Measurements from ENCODE around the gene ANXA4.
A peak's percentile ranks its signal among the peaks of the same experiment; 100 is the strongest.
"Not testable (repeated sequence)": the region's sequence is repeated elsewhere in the genome, so short reads cannot be mapped to it uniquely, and the experiment has no call there.

ANXA4 gene

DNA sequence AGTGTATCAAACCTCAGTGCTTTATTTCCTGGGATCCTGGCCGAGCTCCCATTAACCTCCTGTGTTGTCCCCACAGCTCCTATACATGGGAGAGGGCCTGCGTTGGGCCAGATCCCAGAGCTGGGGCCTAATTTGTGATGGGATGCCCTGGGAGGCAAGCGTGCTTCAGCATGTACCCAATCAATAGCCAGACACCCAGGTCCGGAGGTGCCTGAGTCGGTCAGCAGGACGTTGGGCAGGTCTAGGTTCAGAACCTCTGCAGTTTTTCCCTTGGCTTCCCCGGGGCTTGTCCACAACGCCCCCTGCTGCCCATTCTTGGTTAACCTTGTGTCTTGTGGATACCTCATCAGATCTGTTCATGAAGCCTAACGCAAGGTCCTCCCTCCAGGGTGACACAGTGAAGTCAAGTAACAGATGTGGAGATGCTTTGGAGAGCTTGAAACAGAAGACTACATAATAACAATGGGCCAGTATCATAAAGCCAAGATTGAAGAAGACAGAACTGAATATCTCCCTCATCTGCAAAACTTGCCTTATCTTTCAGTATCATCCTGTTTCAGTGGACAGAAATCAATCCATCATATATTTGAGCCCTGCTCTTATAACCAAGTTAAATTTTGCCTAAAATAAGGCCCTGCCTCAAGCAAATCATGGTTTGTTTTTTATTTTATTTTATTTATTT, 27.3 kb upstream of the ANXA4 start:
- H3K27me3 Mint-ChIP-seq (ENCODE audit: low read depth); H3K27ac Mint-ChIP-seq; H3K4me3 Mint-ChIP-seq; H3K36me3 Mint-ChIP-seq (ENCODE audit: low read depth); H3K9me3 Mint-ChIP-seq: not testable (repeated sequence)
- H3K4me1 Mint-ChIP-seq (ENCODE audit: low read depth), result peaks cover 19% of the 10 kb centered on the region

DNA sequence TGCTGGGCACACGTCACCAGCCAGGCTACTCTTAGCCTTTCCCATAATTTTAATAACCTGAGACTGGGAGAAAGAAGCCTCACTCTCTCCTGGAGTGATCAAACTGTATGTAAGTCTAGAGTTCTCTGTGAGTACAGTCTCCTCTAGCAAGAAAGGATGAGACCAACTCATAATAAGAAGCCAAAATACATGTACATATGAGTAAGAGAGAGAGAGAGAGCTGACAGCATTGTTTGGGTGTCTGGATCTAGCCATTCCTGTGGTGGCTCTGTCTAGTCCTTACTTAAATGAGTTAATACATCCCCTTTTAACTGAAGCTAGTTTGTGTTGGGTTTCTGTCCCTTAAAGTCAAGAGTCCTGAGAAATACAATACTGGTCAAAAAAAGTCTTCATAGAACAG, 26.0 kb upstream of the ANXA4 start:
- no peaks in the 10 kb centered on the region for H3K9me3 Mint-ChIP-seq
- no peaks in the 10 kb centered on the region for H3K27me3 Mint-ChIP-seq (ENCODE audit: low read depth)
- no peaks in the 10 kb centered on the region for H3K36me3 Mint-ChIP-seq (ENCODE audit: low read depth)
- peaks cover 19% of the 10 kb centered on the region for H3K4me1 Mint-ChIP-seq (ENCODE audit: low read depth)
- no peak overlapping the region for H3K4me3 Mint-ChIP-seq
- H3K27ac Mint-ChIP-seq, result no peak overlapping the region

DNA sequence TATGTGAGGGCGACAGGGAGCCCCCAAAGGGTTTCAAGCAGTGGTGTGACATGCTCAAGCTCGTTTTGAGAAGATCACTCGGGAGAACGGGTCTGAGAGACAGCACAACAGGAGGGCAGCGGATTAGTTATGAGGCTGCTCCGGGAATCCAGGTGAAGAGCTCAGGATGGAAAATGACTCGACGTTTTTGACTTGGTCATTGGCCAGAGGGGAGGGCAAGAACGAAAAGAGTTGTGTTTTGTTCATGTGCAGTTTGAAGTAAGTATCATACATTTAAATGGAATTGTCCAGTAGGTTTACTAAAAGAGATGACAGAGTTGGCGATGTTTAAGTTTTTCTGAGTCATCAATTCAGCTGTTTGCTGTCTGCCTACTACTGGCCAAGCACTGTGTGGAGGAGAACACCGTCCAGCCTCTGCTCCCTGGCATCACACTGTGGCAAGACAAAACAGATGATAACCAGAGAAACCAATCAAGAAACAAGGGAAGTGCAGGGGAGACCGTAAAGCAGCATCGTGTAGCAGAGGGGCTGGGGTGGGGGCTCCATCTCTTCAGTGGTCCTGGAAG, 25.3 kb upstream of the ANXA4 start:
- Mint-ChIP-seq H3K27me3 (ENCODE audit: low read depth) (no peaks in the 10 kb centered on the region), H3K27ac (no peak overlapping the region), H3K36me3 (ENCODE audit: low read depth) (no peaks in the 10 kb centered on the region), H3K4me3 (no peak overlapping the region), H3K4me1 (ENCODE audit: low read depth) (peaks cover 15% of the 10 kb centered on the region), H3K9me3 (no peaks in the 10 kb centered on the region)

DNA sequence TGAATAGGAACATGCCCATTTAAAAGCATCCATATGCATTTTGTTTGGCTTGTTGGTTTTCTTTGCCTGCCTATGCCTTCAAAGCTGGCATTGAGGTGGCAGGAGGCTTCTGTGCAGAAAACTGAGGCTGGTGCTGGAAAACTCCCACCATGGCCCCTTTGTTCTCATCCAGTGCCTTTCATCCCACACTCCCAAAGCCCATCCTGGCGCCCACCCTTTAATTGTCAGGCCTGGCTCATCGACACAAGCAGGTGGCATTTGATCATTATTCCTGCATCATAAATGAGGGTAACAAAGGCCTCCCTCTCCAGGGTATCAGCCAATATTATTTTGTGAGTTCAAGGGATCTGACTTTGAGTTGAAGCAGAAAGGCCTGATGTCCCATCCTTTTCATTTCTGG, 24.7 kb upstream of the ANXA4 start:
- Mint-ChIP-seq H3K9me3 (no peaks in the 10 kb centered on the region), H3K27ac (no peak overlapping the region)

DNA sequence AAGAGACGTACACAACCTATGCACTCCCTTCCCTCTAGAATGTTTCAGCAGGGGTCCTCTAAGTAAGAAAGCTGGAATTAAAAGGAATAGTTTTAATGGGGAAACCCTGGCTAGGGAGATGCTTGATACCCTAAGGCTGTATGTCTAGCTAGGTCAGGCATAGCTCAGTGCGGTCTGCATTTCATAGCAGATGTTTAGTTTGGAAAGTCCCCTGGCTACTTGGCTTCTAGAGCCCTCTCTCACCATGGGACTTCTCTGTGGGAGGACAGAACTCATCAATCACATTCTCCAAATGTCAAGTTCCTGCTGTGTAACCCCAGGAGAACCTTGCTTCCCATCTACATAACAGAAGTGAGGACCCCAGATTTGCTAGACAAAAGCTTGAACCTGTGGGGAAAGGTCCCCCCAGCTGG, 24.1 kb upstream of the ANXA4 start:
- H3K4me3 Mint-ChIP-seq, result no peak overlapping the region
- no peaks in the 10 kb centered on the region for H3K27me3 Mint-ChIP-seq (ENCODE audit: low read depth)
- H3K27ac Mint-ChIP-seq, result peak overlapping the region; percentile 11
- no peaks in the 10 kb centered on the region for H3K36me3 Mint-ChIP-seq (ENCODE audit: low read depth)
- peaks cover 14% of the 10 kb centered on the region for H3K4me1 Mint-ChIP-seq (ENCODE audit: low read depth)
- H3K9me3 Mint-ChIP-seq, result no peaks in the 10 kb centered on the region

More for the DNA sequence above, 24.7 kb upstream of the ANXA4 start:
- Mint-ChIP-seq H3K4me1 (ENCODE audit: low read depth) (peaks cover 14% of the 10 kb centered on the region), H3K36me3 (ENCODE audit: low read depth) (no peaks in the 10 kb centered on the region), H3K27me3 (ENCODE audit: low read depth) (no peaks in the 10 kb centered on the region), H3K4me3 (no peak overlapping the region)

DNA sequence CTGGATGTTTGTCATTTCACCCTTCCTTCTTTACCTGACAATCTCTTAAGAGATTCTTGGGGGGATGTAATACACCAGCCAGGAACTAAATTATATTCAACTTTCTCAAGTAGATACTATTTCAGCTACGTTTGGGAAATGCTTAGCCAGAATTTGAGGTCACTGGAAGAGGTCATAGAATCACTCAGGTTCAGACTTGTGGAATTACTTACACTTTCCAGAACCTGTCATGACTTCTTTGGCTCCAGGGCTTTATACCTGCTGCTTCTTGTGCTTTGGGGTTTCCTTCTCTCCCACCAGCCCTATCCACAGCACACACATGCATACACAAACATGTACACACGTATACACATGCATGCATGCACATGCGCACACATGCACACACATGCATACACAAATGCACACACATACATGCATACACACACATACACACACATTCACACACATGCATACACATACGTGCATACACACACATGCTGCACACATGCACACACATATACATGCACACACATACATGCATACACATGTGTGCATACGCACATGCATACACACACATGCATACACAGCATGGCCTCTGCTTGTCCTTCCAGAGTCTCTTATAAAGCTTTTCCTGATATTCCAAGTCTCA, 23.5 kb upstream of the ANXA4 start:
- H3K36me3 Mint-ChIP-seq (ENCODE audit: low read depth), result no peaks in the 10 kb centered on the region
- no peaks in the 10 kb centered on the region for H3K27me3 Mint-ChIP-seq (ENCODE audit: low read depth)
- no peaks in the 10 kb centered on the region for H3K9me3 Mint-ChIP-seq
- H3K4me3 Mint-ChIP-seq, result no peak overlapping the region
- peaks cover 14% of the 10 kb centered on the region for H3K4me1 Mint-ChIP-seq (ENCODE audit: low read depth)
- H3K27ac Mint-ChIP-seq, result no peak overlapping the region

DNA sequence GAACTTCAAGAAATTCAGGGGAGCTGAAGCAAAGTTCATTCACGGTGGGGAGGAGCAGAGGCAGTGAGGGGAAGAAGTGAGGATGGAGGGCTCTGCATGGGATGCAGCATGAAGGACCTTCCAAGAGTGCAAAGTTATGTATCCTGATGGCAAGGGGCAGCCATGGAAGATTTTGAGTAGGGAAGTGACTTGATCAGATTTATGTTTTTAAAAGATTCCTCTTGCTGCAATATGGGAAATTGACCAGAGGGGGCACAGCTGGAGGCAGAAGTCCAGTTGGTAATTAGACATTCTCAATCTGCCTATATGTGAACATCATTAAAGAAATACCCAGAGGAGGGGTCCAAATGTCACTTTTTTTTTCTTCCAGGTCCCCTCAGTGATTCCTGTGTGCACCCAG, 21.5 kb upstream of the ANXA4 start:
- Mint-ChIP-seq H3K27me3 (ENCODE audit: low read depth) (no peaks in the 10 kb centered on the region), H3K36me3 (ENCODE audit: low read depth) (no peaks in the 10 kb centered on the region), H3K9me3 (no peaks in the 10 kb centered on the region), H3K4me1 (ENCODE audit: low read depth) (peaks cover 13% of the 10 kb centered on the region), H3K27ac (no peak overlapping the region), H3K4me3 (no peak overlapping the region)

DNA sequence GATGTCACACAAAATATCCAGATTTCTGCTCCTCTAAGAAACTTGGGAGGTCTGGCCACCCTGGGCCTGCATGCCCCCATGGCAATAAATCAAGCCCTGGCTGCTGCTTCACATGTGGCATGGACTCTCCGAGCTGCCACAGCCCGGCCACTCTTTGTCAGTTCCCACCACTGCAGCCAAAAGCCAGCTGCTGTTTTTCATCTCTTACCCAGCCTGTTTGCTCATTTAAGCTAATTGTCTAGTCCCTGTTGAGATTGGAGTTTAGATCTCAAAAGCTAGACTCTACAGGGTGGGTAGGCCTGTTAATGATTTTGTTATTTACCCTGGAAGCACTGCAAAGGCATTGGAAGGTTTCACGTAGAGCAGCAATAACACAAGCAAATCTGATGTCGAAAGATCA, 20.9 kb upstream of the ANXA4 start:
- Mint-ChIP-seq H3K36me3 (ENCODE audit: low read depth) (no peaks in the 10 kb centered on the region), H3K27ac (no peak overlapping the region), H3K9me3 (no peaks in the 10 kb centered on the region), H3K4me1 (ENCODE audit: low read depth) (peaks cover 10% of the 10 kb centered on the region), H3K27me3 (ENCODE audit: low read depth) (no peaks in the 10 kb centered on the region), H3K4me3 (no peak overlapping the region)

DNA sequence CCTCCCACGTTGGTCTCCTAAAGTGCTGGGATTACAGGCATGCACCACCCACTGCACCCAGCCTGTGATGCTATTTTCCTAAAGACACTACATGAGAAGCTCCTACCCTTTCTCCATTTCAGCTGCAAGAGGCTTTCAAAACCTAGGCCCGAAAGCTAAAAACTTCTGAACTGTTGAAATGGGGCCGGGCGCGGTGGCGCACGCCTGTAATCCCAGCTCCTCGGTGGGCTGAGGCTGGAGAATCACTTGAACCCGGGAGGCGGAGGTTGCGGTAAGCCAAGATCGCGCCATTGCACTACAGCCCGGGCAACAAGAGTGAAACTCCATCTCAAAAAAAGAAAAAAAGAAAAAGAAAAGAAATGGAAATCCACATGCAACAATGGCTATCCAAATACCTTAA, 18.1 kb upstream of the ANXA4 start:
- Mint-ChIP-seq H3K9me3 (no peaks in the 10 kb centered on the region), H3K36me3 (ENCODE audit: low read depth) (no peaks in the 10 kb centered on the region), H3K4me3 (no peak overlapping the region), H3K27ac (no peak overlapping the region), H3K27me3 (ENCODE audit: low read depth) (peaks cover 4% of the 10 kb centered on the region), H3K4me1 (ENCODE audit: low read depth) (peaks cover 7% of the 10 kb centered on the region)

DNA sequence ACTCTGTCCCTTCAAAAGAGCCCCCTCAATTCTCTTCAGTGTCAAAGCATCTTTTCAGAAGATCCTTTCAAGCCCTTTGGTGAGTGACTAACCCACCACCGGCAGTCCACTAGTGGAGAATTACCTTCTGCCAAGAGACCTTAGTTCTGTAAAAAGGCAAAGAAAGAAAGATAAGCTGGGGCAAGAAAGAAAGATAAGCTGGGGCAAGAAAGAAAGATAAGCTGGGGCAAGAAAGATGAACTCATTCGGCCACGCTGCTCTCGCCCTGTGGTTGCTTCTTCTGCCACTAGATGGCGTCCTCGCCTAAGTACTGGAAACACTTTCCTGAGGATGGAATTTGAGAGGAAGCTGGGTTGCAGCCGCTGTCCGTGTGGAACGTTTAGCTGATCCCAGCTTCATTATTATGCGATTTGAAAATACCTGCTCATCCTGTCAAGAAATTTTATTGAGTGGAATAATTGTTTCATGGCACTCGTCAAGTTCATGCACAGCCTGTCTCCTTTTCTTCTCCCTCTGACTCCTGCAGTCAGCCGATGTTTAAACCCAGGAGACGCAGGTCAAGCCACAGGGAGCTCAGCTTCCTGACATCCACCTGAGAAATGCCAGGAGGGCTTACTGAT, 17.3 kb upstream of the ANXA4 start:
- peak overlapping the region; percentile 45 for H3K4me3 Mint-ChIP-seq
- H3K36me3 Mint-ChIP-seq (ENCODE audit: low read depth), result no peaks in the 10 kb centered on the region
- H3K9me3 Mint-ChIP-seq, result no peaks in the 10 kb centered on the region
- peaks cover 4% of the 10 kb centered on the region for H3K27me3 Mint-ChIP-seq (ENCODE audit: low read depth)
- H3K27ac Mint-ChIP-seq, result no peak overlapping the region
- peaks cover 7% of the 10 kb centered on the region for H3K4me1 Mint-ChIP-seq (ENCODE audit: low read depth)

DNA sequence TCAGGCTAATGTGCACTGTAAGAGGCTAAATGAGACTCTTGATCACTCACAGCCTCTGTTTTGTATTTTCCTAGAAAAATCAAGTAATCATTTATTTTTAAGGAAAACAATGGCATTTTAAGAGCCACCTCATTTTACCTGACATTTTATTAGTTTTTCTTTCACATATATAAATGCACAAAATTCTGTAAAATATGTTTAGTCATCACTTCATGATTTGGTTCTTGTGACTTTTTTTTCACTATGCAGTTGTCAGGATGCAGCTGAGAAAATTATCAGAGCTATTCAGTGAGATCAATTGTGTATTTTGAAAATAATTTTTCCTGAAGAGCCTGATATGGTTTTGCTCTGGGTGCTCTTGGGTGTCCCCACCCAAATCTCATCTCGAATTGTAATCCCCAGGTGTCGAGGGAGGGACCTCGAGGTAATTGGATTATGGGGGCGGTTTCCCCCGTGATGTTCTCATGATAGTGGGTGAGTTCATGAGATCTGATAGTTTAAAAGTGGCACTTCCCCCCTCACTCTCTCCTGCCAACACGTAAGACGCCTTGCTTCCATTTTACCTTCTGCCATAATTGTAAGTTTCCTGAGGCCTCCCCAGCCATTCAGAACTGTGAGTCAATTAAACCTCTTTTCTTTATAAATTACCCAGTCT, 16.1 kb upstream of the ANXA4 start:
- H3K27me3 Mint-ChIP-seq (ENCODE audit: low read depth), result peaks cover 4% of the 10 kb centered on the region
- no peak overlapping the region for H3K27ac Mint-ChIP-seq

DNA sequence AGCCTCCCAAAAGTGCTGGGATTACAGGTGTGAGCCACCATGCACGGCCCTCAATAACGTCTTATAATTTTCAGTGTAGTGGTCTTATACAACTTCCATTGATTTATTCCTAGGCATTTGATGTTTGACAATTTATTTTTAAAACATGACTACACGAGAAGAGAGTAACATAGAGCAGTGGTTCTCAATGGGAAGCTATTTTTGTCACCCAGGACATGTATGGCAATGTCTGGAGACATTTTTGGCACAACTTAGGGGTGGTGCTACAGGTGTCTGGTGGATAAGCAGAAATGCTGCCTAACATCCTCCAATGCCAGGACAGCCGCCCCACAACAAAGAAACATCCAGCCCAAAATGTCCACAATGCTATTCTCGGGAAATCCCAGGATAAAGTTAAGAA, 12.7 kb upstream of the ANXA4 start:
- no peak overlapping the region for H3K4me3 Mint-ChIP-seq
- H3K27me3 Mint-ChIP-seq (ENCODE audit: low read depth), result peaks cover 4% of the 10 kb centered on the region
- H3K4me1 Mint-ChIP-seq (ENCODE audit: low read depth), result peaks cover 8% of the 10 kb centered on the region
- H3K36me3 Mint-ChIP-seq (ENCODE audit: low read depth), result no peaks in the 10 kb centered on the region
- H3K9me3 Mint-ChIP-seq, result no peaks in the 10 kb centered on the region
- H3K27ac Mint-ChIP-seq, result no peak overlapping the region

More for the DNA sequence above, 16.1 kb upstream of the ANXA4 start:
- Mint-ChIP-seq H3K4me3 (no peak overlapping the region), H3K36me3 (ENCODE audit: low read depth) (no peaks in the 10 kb centered on the region), H3K4me1 (ENCODE audit: low read depth) (peaks cover 7% of the 10 kb centered on the region), H3K9me3 (no peaks in the 10 kb centered on the region)

DNA sequence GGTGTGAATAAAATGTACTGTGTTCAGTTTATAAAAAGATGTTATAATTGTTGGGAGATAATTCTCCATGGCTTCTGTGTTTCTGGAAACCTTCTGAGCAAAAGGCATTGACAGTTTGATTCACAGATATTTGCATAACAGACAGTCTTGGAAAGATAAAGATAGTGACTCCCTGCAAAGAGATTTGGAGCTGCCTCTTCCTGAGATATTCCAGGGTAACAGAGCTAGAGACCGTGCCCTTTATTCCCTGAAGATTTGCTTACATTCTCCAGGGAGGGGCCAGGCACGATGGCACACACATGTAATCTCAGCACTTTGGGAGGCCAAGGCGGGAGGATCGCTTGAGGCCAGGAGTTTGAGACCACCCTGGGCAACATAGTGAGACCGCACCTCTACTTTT, 12.2 kb upstream of the ANXA4 start:
- Mint-ChIP-seq H3K4me1 (ENCODE audit: low read depth) (peaks cover 4% of the 10 kb centered on the region), H3K36me3 (ENCODE audit: low read depth) (no peaks in the 10 kb centered on the region), H3K27me3 (ENCODE audit: low read depth) (peaks cover 4% of the 10 kb centered on the region), H3K4me3 (no peak overlapping the region), H3K9me3 (no peaks in the 10 kb centered on the region), H3K27ac (no peak overlapping the region)

DNA sequence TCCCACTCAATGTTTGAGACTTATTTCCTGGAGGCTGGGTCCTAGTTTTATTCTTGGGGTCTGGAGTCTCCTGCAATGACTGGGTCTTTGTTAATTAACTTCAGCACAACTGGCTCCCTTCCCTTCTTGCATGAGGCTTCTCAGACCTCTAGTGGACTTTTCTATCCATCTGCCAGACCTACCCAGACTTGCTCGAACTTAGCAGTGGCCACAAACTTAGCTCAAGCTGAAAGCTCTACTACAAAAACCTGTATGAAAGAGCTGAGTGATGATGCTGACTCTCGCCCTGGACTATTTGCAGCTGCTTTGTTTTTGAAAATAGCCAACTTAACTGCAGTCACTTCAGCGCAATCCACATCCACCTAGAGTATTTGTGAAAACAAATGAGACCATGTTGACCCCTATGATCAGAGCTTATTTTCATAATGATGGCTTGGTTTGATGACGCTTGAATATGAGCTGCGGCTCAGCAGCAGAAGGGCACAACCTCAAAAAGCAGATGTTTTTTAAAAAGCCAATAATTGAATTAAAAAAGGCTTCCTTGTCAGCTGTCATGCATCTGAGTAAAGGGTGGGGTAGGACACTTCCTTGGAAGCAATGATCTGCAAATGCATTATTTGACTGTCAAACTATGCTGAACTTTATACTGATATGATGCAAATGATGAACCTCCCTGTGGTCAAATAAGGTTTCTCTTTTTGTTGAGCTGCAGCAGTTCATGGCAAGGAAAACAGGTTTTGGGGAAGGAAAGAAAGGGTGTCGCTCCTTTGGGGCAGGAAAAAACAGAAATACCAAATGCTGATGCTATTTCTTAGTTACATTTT, 10.6 kb upstream of the ANXA4 start:
- Mint-ChIP-seq H3K36me3 (ENCODE audit: low read depth) (no peaks in the 10 kb centered on the region), H3K27ac (no peak overlapping the region), H3K4me3 (no peak overlapping the region), H3K4me1 (ENCODE audit: low read depth) (peaks cover 1% of the 10 kb centered on the region), H3K9me3 (no peaks in the 10 kb centered on the region), H3K27me3 (ENCODE audit: low read depth) (peaks cover 4% of the 10 kb centered on the region)
